GM21423 (cell line): ENCODE results near the gene CILP.
"Not testable (repeated sequence)": the region's sequence is repeated elsewhere in the genome, so short reads cannot be mapped to it uniquely, and the experiment has no call there.

Experiments
- ATAC-seq: cut with Tn5 transposase; IDR thresholded peaks from one replicate; pipeline ENCODE4 v1.9.1; 2021; ENCODE audit warnings: mild to moderate bottlenecking, moderate library complexity; ENCODE audit not compliant: unreplicated experiment

The CILP gene

GRCh38 chr15:65210770-65211481, at the start of gene CILP:
CILP (minus strand) TSS chr15:65211473; CDS start chr15:65209755, 1,718 bp downstream.
- no peak for ATAC-seq

- ATAC-seq = no peak
Measured at GRCh38 chr15:65260968-65261367, 49.7 kb upstream of the CILP start.

- no peak for ATAC-seq
Measured at GRCh38 chr15:65259367-65259797, 48.1 kb upstream of the CILP start.

GRCh38 chr15:65258375-65259262, 47.3 kb upstream of the CILP start:
- no peak for ATAC-seq

GRCh38 chr15:65255486-65256140, 44.3 kb upstream of the CILP start:
- no peak for ATAC-seq

- no peak for ATAC-seq
Measured at GRCh38 chr15:65254758-65255157, 43.5 kb upstream of the CILP start.

GRCh38 chr15:65254356-65254755, 43.1 kb upstream of the CILP start:
- no peak for ATAC-seq

GRCh38 chr15:65249641-65250040, 38.4 kb upstream of the CILP start:
- no peak for ATAC-seq

- no peak for ATAC-seq
Measured at GRCh38 chr15:65248511-65249255, 37.4 kb upstream of the CILP start.

GRCh38 chr15:65246939-65247338, 35.7 kb upstream of the CILP start:
- ATAC-seq = no peak

GRCh38 chr15:65246026-65246714, 34.9 kb upstream of the CILP start:
- no peak for ATAC-seq

GRCh38 chr15:65245096-65245856, 34.0 kb upstream of the CILP start:
- no peak for ATAC-seq

GRCh38 chr15:65244638-65245037, 33.4 kb upstream of the CILP start:
- ATAC-seq = no peak

- ATAC-seq = not testable (repeated sequence)
Measured at GRCh38 chr15:65236443-65236842, 25.2 kb upstream of the CILP start.

- ATAC-seq = no peak
Measured at GRCh38 chr15:65233696-65234095, 22.4 kb upstream of the CILP start.

GRCh38 chr15:65232520-65232919, 21.2 kb upstream of the CILP start:
- no peak for ATAC-seq

- no peak for ATAC-seq
Measured at GRCh38 chr15:65231306-65231705, 20.0 kb upstream of the CILP start.

- ATAC-seq = not testable (repeated sequence)
Measured at GRCh38 chr15:65226901-65227300, 15.6 kb upstream of the CILP start.

GRCh38 chr15:65226221-65226620, 14.9 kb upstream of the CILP start:
- no peak for ATAC-seq
